ENCODE data around the gene PPP6R2.

The PPP6R2 gene

DNA sequence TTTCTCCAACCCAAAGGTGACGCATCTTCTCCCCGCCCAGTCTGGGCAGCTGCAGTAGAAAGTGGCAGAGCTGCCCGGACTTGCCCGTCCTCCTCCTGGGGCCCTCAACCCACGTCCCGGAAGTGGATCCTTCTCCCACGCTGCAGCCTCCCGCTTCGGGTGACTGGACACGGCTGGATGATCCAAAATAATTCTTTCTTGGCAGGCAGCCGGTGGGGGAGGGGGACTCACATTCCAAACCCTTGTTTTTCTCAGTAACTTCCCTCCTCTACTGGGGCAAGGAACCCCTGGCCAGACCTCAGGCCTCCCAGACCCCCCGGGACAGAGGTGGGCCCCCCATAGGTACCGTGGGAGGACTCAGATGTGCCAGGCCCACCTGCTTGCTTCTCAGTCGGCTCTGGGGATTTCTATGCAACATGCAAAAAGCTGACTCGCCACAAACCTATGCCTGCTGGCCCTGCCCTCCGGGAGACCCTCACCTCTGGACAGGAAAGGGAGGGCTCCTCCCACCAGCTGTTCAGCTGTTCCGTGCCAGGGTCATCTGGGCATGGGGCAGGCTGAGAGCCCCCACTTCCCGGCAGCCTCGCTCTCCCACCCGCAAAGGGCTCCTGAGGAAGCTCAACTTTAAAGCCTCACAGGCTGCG lies 37.1 kb upstream of the PPP6R2 start:
- peak; percentile 73 for DNase-seq (ENCODE audit: low read depth, low spot score)

DNA sequence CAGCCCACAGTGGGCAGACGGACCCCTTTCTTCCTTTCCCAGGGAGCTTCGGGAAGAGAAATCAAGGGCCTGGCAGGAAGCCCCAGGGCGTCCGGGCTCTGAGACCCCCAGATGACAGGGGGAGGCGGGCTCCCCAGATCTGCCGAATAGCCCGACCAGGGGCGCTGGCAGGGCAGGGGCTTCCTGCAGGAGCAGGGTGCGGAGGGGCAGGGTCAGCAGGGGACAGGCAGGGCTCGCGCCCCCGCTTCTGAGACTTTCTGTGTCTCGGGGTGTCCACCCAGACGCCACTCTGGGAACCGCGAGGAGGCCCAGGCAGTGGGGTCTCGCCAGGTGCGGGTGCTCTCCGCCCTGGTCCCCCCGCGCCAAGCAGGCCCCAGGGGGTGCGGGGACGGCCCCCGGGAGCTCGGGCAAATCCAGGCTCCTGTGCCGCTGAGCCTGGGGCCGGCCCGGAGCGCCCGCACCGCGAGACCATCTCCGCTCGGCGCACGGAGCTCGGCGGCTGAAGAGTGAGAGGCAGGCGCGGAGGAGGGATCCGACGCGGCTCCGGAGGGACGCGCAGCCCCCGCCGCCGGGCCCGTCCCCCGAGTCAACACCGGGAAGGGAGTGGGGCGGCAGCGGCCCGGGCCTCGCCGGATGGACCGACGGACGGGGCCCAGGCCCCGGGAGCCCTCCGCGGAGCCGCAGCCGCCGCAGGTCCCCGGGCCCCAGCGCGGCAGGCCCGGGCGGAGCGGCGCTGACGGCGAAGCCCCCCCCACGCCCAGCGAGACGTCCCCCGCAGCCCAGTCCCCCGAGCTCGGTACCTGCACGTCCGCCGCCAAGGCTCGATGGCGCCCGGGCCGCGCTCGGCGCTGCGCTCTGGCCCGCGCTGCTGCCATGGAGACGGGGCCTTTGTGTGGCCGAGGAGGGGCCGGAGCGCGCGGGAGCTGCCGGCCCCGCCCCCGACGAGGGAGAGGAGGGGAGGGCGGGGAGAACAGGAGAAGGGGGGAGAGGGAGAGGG lies 36.1 kb upstream of the PPP6R2 start, which contains the start of gene PLXNB2:
Gene PLXNB2, minus strand, starts transcription at position 894 of the 997 bp plus-strand sequence. CDS start 17,062 bp downstream, outside the sequence.
- no peak for DNase-seq (ENCODE audit: low read depth, low spot score)

DNA sequence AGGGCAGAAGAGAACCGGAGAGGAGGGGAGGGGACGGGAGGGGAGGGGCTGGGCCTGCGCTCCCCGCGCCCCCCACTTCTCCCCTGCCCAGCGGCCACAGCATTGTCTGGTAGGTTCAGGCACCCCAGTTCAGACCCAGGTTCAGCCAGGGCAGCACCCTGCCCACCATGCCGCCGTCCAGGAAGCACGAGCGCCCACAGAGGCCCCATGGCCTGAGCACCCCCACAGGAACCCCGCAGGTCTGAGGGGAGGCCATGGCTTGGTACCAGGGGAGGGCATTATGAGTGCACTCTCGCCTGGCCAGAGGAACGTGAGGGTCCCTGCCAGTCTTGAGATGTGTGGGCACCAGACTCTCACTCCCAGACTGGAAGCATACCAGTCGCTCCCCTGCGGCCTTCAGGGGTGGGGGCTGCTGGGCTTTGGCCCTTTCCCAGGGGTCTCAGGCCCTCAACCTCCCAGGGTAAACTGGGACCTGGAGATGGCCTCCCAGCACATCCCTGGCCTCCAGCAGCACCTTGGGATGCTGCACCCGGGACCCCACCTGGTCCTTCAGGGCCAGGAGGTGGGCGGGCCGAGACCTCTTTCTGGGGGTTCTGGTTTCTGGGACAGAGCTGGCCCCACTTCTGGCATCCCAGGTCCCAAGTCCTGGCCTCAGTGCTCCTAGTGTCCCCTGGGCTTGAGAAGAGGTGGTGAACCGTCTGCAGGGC lies 35.1 kb upstream of the PPP6R2 start:
- DNase-seq (ENCODE audit: low read depth, low spot score) = no peak

DNA sequence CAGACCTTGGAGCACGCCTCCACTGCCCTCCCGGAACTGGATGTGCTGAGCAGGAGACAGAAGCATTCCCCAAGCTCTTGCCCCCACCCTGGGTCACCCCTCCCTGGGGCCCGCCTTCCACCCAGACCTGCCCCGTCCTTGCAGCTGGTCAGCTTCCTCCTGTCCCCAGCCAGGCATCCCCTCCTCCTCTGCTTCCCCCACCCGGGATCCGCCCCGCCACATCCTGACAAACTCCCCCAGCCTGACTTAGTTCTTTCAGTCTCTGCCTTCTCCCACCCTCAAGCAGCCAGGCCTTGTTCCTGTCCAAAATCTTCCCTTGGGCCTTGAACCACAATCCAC lies 34.6 kb upstream of the PPP6R2 start:
- DNase-seq (ENCODE audit: low read depth, low spot score) = no peak

DNA sequence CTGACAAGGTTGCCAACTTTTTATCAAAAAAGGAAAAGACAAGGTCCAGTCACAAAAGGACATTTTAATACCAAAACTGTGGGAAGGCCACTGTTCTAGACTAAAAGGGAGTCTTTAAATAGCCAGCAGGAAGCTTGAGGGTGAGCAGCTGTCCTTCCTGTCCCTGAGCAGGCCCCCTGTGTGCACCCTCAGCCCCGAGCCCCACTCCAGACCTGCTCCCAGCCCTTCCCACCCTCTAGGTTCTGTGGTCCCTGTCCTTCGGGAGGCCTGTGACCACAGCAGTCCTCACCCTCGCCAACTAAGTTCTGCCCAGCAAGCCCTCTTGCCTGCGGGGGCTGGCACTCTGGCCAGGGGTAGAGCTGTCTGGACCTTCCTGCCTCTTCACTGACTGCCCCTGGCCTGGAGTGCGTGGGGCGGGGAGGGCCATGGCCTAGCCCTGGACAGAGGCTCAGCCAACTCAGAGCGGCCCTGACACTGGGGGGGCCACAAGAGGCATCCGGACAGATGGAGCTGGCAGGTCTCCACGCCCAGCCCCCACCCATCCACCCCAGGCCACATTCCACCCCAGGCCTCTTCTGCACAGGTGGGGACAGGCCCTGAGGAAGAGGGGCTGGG lies 34.0 kb upstream of the PPP6R2 start:
- no peak for DNase-seq (ENCODE audit: low read depth, low spot score)

DNA sequence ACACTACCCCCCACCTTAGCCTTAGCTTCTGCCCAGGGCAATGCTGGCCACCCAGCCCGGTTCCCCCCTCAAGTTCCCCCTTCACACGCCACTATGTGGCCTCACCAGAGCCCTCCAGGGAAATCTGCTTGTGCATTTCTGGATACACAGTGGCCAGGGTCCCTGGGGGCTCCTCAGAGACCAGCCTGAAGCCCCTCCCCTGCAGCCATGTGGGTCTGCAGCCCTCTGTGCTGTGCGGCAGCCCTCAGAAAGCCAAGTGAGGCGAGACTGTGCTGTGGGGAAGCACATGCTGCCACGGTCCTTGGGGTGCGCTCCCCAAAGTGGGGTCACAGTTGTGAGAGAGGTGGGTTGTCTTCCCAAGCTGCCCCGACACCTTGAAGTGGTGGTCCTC lies 33.5 kb upstream of the PPP6R2 start:
- DNase-seq (ENCODE audit: low read depth, low spot score) = no peak

DNA sequence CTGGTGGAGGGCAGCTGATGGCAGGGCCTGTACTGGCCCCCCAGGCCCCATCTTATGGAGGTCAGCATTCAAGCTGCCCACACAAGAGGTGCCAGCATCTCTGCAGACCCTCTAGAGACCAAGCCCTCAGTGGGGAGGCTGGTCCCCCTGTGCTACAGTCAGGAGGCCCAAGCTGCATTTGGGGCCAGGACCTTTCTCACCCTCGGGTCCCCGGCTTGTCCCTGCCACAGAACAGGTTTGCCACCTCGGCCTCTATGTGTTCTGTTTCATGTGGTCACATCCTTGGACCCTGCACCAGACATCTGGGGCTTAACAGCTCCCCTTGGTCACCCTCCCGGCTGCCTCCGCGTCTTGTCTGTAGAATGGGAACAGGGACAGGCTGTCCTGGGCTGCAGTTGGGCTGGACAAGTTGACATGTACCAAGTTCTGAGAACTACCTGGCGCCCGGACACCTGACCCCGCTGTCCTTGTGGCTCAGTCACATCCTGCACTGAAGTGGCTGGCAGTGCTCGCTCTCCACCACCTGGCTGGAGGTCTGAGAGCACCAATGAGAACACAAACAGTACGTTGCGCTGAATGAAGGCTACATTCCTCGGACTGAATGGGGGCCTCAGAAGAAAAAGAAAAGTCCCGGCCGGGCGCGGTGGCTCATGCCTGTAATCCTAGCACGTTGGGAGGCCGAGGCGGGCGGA lies 33.0 kb upstream of the PPP6R2 start:
- DNase-seq (ENCODE audit: low read depth, low spot score) = no peak

DNA sequence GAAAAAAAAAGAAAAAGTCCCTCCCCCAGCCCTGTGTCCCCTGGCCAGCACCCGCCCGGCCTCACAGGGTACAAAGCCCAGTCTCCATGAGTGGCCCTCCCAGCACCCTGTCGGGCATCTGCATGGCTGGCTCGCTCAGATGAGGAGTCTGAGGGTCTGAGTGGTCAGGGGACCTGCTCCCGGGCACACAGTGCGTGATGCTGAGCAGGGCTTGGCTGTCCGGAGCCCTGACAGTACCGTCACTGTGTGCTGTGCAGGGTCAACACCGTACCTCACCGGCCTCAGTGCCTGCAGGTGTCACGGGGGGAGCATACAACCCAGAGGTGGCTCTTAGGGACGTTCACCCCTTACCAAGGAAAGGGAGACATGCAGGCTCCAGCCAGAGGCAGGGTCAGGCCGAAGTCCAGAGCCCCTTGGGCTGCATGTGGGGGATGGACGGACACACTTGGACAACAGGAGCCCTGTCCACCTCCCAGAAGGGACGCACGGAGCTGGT lies 32.1 kb upstream of the PPP6R2 start:
- no peak for DNase-seq (ENCODE audit: low read depth, low spot score)

DNA sequence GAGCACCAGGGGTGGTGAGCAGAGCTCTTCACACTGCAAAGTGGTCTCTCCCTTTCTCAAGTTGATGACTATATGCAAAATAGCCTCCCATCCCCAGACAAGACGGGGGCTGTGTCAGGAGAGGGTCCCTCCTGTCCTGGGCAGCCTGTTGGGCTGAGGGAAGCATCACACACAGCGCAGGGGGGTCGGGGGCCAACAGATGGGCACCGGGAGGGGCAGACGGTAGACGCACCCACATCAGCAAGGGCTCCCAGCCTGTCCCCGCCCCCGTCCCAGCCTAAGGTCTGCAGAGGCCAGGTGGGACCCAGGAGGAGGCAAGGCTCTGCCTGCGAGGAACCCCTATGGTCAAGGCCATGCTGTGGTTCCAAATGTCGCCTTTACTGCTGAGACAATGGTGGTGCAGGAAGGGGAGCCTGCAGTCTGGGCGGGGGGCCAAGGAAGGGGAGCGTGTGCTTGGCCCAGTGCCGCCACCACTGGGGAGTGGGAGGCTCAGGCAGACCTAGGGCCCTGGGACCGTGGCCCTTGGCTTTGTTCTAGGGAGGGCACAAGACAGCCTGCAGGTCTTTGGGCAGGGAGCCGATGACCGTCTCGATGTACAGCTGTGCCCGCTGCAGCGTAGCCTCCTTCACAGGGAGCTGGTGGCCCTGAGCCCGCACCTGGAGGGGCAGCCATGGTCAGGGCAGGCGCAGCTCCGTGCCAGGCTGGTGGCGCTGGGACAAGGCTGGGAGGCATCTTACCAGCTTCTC lies 31.3 kb upstream of the PPP6R2 start:
- no peak for DNase-seq (ENCODE audit: low read depth, low spot score)

DNA sequence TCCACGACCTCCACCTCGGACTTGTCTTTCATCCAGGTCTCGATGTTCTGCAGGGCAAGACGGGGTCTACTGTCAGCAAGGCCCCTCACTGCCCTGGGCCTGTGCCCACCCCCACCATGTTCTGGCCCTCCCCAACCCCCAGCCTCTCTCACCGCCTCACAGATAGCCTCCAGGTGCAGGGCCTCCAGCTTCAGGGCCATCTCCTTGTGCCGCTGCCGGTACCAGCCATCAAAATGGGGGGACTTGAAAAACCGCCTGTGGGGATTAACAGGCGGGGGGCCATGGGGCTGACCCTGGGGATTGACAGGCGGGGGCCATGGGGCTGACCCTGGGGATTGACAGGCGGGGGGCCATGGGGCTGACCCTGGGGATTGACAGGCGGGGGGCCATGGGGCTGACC lies 30.8 kb upstream of the PPP6R2 start:
- DNase-seq (ENCODE audit: low read depth, low spot score) = no peak

DNA sequence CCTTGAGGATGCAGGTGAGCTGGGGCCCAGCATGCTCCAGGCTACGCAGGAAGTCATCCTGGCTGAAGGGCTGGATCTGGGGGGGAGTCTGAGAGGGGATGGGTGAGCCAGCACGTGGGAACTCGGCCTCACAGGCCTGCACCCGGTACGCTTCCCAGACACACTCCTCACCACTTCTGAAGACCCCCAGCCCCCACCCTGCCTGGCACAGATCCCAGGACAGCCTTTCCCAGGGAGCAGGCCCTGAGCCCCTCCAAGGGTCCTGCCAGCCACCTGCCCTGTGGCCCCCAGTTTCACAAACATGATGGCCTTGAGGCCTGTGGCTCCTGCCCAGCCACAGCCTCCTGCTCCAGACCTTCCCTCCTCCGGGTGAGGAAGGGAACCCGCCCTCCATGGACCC lies 30.1 kb upstream of the PPP6R2 start:
- DNase-seq (ENCODE audit: low read depth, low spot score) = no peak

DNA sequence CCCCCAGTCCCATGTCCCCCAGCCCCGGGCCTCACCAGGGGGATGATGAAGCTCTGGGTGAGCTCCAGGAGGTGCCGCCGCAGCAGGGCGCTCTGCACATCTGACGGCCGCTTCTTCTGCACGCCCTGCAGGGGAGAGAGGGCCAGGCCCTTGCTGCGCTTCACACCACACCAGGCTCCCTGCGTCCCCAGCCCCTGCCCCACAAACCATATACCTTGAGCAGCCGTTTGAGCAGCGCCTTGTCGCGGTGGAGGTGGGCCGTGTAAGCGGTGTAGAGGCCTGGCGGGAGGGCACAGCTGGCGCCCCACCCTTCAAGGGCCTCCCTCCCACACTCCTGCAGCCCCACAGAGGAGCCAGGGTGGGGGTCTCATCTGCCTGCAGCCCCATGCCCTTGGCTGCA lies 29.5 kb upstream of the PPP6R2 start:
- no peak for DNase-seq (ENCODE audit: low read depth, low spot score)

DNA sequence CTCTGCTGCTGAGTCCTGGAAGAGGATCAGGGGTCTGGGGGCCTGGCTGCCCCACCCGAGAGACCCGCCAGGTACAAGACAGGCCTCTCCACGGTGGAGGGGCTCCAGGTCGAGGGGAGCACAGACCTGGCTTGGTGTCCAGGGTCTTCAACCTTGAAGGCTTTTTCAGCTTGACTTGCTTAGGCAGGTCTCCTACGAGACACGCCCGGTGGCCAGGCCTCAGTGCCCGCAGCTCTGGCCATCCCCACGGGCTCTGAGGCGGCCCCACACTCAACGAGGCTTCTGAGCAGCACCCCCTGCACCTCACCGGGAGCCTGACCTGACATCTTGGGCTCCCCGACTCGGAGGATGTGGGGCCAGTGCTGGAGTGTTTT lies 29.1 kb upstream of the PPP6R2 start:
- DNase-seq (ENCODE audit: low read depth, low spot score) = no peak

DNA sequence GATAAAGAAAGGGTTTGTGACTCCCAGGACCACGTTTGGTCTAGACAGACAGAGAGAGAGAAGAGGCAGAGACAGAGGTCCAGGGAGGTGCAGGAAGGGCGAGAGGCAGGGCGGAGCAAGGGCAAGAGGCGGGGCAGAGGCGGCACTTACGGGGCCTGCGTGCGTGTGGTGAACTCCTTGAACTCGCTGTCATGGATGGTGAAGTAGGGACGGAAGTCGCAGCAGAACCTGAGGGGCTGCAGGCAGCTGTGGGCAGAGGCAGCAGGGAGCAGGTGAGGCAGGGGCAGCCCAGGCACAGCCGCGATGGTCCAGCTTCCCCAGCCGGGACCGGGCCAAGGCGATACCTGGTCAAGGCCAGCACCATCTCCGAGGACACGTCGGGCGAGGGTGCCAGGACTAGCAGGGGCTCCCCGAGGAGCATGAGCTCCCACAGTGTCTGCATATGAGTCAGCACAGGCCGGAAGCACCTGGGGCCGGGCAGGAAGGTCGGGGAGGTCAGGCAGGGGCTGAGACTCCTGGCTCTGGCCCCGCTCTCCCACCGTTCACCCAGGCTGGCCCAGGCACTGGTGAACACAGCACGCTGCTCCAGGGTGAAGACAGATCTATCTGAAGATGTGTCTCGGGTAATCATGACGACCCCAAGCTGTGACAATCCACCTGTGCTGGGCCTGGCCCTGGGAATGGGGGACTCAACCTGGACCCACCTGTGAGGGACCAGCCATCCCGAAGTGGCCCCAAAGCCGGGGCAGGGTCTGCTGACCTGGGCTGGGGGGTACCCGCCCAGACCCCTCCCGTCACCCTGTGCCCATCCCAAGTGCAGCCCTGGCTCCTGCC lies 28.5 kb upstream of the PPP6R2 start:
- DNase-seq (ENCODE audit: low read depth, low spot score) = no peak

DNA sequence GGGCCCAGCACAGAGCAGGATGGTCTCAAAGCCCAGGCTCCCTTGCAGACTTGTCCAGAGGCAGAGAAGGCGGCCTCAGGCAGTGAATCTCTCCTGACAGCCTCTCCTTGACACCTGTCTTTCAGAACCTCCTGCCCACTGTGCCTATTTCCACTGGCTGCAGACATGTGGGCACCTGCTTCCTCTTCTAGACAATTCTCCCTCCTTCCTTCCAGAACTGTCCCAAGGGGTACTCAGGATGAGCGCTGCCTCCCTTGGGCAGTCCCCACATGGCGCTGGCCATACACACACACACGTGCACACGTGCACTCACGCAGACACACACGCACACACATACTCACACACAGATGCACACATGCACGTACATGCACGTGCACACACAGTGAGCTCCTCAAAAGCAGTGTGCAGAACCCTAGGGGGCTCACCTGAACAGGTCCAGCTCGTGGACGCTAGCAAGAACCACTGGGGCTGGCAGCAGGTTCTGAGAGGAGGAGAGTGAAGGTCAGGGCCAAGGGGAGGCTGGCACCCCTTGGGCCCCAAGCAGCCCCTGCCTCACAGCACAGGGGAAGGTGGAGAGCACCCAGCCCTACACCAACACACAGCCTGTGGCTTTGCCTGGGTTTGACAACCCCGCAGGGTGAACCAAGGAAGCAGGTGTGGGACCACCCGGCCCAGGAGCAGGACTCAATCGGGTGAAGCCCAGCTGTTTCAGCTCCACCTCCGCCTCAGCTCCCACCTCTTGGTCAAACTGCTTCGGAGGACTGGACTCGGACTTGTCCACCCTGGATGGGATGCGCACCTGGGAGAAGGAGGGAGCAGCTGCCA lies 27.6 kb upstream of the PPP6R2 start:
- DNase-seq (ENCODE audit: low read depth, low spot score) = no peak

DNA sequence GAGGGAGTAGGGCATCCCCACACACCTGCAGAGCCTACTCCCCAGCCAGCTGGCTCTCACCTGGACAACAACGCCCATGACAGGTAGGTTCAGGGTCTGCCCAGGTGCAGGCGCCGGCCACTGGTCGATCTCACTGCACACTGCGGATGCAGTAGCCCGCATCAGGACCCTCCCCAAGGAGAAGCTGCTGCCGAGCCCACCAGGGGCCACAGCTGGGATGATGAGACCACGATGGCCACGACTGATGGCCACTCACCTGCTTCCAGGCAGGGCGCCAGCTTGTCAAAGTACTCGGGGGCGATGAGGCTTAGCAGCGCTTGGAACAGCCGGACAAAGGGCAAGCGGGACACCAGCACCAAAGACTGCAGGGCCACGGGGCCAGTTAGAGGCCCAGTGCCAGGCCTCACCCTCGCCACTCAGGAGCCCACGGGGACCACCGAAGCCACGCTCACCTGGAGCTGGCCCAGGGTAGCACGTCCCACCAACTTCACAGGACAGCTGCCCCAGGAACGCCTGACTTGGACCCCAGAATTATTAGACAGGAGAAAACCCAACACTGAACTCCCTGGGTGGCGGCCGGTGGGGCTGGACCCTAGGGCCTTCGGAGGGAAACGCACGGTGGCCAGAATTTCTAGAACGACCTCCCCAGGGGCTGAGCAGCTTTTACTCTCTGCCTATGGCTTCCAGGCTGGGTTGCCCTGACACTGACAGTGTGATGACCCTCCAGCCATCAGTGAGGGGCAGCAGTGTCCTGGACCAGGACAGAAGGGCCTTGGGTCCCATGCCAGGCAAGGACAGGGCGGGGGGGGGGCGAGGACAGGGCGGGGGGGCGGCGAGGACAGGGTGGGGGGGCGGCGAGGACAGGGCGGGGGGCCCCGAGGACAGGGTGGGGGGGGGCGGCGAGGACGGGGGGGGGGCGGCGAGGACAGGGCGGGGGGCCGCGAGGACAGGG lies 26.7 kb upstream of the PPP6R2 start:
- no peak for DNase-seq (ENCODE audit: low read depth, low spot score)

DNA sequence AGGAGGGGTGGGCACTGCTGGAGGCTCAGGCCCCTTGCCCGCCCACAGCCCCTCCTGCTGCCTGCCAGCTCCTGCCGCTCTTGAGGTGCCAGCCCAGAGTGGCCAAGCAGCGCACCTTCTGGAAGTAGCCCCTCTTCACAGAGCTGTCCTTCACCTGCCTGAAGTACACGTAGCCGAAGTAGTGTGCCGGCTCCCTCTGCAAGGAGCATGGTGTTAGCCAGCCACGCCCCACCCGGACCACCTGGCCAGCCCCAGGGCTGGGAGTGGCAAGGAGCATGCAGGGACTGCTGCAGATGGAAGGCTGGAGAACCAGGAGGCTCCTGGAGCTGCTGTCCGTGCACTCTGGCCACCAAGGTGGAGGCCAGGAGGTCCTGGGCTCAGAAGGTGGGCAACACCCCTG lies 25.9 kb upstream of the PPP6R2 start:
- DNase-seq (ENCODE audit: low read depth, low spot score) = no peak

DNA sequence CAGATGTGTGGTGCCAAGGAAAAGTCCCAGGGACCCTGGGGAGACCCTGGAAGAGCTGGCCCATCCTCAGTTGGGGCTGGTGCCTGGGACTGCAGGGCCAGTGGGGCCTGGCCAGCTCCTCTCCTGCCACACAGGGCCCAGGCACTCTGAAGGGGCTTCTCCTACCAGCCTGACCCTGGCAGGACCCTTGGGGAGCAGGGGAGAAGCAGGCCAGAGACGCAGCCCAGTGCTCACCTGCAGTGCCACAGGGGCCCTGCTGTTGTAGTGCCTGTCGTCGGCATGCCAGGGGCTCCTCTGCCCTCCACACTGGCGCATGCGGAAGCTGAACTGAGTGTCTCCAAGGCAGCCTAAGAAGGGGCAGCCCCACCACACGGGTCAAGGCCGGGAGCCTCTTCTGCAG lies 25.5 kb upstream of the PPP6R2 start:
- DNase-seq (ENCODE audit: low read depth, low spot score) = no peak

Data from smooth muscle cell of the brain vasculature (primary cell).